GM08714 (cell line): Measurements from ENCODE around the gene CNTROB.

ENCODE experiments used
- H3K4me3 ChIP-seq: fragments of 200-500 bp; sonication (Bioruptor generic); 2 replicates; pipeline ENCODE4 v1.5.1; 2014; ENCODE audit warnings: mild to moderate bottlenecking, low read length, inconsistent platforms
- ZNF274 ChIP-seq: IDR thresholded peaks from 2 replicates; pipeline ENCODE4 v1.6.1; 2012; ENCODE audit warnings: mild to moderate bottlenecking, low read depth, low read length

The CNTROB gene

DNA sequence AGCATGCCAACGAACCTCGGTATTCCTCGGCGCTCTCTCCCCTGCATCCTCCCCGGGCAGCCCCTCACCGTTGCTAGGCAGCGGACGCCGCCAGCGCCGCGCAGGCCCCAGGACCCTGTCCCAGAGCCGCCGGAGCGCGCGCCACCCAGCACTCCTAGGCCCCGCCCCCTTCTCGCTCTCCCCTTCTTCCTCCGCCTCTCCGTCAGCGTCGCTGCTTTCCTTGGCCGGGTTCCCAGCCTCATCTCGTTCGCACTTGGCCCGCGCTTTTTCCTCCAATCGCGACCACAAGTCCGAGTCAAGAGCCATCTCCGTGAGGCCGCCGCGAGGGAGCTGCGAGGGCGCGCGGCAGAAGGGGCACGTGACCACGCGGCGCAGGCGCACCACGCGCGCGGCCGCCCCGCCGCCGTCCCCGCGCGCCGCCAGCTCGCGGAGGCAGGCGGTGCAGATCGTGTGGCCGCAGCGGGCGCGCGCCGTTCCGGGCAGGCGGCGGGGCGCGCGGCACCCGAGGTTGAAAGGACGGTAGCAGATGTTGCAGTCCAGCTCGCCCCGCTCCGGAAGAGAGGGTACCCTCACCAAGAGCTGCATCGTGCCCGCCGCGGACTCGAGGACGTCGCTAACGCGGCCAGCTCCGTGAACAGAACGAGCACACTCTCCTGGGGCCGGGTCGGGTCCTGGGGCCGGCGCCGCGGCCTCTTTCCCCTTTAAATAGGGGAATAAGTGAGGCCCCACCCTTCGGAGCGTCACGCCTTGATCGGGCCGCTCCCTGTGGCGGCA, 16.2 kb upstream of the CNTROB start, which contains the start of gene RNF227:
Gene RNF227, minus strand, starts transcription at position 679 of the 774 bp plus-strand sequence. Its CDS starts 94 bp downstream, at position 585.
- peak within 1 kb of the TSS; percentile 41; the same call in 1 of the 2 replicates for H3K4me3 ChIP-seq
- TF ChIP-seq ZNF274: no peak

DNA sequence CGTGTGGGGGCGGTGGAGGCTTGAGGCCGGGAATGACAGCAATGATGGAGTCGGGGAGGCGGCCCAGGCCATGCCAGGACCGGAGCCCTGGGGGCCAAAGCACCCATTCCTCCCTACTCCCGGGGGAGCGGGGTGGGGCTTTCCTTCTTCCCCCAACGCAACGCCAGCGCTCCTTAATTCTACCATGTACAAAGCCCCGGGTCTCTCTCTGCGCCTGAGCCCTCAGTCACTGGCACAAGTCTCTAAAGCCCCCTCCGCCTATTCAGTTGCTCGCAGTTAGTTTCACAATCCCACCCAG, 15.7 kb upstream of the CNTROB start:
- peak overlapping the region; percentile 41; the same call in 1 of the 2 replicates for H3K4me3 ChIP-seq
- TF ChIP-seq ZNF274: no peak

DNA sequence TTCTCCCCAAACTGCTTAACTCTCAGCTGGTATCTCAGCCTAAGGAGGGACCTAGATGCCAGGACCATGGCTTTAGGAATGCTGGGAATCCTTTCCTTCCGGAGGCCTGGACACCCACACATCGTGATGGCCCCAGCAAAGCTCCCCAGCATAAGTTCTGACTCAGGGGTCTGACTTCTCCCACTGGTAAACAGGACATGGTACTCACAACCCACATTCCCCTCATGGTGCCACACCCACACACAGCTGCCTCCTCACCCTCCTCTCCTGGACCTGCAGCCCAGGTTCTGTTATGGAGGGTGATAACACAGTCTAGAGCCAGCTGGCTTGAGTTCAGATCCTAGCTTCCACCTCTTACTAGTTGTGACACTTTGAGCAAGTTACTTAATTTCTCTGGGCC, 15.2 kb upstream of the CNTROB start:
- no peak for TF ChIP-seq ZNF274
- no peak overlapping the region for H3K4me3 ChIP-seq

DNA sequence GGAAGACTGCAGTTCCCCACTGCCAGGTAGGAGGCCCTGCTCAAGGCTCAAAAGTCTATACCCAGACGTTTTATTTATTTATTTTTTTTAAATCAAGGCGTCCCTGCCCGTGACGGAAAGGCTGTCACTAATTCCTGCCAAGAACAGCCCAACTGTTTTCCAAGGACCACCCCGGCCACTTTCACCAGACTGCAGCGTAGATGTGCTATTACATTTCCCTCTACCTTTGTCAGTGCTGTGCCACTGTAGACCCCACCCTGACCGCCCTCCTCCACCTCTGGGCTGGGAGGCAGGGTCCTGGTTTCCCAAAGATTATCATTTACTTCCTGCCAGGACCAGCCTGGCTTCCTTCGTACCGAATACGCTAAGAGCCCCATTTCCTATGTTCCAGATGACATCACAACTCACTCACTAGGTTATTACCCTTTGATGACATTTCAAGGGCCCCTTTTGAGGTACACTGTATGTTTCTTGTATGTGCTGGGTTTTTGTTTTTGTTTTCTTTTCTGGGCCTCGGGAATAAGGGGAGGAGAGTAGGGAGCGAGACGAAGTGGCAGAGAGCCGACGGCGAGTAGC, 9.6 kb upstream of the CNTROB start:
- peak overlapping the region; percentile 29; the same call in 1 of the 2 replicates for H3K4me3 ChIP-seq

DNA sequence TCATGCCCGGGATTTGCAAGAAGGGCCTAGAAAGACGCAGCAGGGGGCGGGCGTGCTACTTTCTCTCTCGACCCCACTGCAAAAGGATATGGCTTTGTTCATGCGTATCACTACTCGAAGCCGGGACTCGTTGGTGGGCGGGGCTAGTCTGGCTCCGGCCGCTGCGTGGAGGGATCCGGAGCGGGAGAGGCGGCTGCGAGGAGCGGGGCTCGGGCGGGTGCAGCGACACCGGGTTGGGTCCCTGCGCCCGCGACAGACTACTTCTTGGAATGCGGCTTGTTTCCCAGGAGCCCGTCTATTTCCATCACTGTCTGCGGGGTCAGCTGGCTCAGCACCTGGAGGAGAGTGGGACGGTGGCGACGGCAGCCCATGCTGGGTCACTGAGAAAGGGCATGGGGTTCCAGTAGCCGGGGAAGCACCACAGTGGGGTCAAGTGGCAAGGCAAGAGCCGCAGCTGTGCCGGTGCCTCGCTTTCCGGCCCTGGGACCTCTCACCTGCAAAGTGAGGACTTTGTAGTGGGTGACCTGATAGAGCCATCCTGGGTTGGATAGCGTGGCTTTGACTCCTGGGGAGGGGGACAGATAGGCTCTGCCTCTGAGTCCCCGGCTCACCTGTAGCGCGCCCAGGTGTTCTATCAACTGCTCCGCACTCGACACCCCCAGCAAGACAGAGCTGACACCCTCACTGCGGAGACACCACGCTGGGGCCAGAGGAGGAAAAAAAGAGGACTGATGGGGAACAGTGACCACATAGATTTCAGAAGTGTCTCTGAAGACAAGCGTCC, 9.0 kb upstream of the CNTROB start:
- no peak for TF ChIP-seq ZNF274
- peak overlapping the region; percentile 29; the same call in 1 of the 2 replicates for H3K4me3 ChIP-seq

More for the DNA sequence above, 9.6 kb upstream of the CNTROB start:
- no peak for TF ChIP-seq ZNF274

DNA sequence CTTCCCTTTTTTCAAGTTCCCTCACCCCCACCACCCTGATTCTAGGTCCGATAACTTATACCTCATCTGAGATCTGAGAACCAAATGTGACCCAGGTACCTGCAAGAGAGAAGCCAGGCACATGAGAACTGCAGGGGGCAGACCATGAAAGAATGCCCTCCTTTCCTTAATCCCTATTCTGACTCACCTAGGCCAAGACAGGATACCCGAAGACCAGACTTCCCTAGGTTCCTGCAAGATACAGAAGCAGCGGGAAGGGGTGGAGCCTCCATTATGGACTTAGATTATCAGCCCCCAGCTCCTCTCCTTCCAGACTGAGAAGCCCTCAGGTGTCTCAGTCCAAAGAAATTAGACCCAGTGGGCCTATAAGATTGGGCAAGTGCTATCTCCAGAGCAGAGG, 4.4 kb upstream of the CNTROB start:
- no peak overlapping the region for H3K4me3 ChIP-seq
- no peak for TF ChIP-seq ZNF274

DNA sequence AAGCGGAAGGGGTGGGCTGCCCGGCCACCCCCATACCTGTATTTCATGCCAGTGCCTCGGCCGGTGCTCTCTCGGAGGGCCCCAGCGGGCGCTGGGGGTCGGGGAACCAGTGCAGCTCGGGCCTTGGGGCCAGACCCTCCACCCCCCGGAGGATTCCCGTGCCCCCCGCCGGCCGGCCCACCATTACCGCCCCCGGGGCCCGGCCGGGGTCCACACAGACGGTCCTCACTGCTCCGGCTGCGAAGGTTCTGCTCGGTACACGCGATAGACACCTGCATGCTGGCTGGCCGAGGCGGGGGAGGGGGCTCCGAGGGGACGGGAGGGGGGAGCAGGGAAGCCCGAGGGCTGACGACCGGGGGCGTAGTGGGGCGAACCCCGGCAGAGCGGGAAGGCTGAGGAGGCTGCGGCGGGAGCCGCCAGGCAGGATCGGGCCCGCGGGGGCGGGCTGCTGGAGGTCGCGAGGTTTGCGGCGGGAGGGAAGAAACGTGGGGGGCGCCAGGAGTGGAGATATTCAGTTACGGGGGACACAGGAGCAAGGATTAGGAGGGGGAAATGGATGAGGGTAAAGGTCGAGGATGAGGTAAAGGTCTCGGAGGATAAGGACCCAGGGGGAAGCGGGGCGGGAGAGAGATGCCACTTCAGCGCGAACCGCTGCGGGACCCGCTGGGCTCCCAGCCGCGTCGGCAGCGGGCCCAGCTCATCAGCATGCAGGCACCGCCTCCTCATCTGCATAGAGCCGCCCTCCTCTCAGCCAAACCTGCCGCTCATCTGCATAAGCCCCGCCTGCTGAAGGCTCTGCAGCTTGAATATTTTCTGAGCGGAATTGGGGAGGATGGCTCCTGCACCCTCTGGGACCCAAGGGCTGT, 2.6 kb upstream of the CNTROB start, which contains the start of gene KCNAB3:
Gene KCNAB3, minus strand, starts transcription at position 699 of the 866 bp plus-strand sequence. Its CDS starts 421 bp downstream, at position 278.
- TF ChIP-seq ZNF274: no peak
- H3K4me3 ChIP-seq: no peak within 1 kb of the TSS; the same call in 1 of the 2 replicates

DNA sequence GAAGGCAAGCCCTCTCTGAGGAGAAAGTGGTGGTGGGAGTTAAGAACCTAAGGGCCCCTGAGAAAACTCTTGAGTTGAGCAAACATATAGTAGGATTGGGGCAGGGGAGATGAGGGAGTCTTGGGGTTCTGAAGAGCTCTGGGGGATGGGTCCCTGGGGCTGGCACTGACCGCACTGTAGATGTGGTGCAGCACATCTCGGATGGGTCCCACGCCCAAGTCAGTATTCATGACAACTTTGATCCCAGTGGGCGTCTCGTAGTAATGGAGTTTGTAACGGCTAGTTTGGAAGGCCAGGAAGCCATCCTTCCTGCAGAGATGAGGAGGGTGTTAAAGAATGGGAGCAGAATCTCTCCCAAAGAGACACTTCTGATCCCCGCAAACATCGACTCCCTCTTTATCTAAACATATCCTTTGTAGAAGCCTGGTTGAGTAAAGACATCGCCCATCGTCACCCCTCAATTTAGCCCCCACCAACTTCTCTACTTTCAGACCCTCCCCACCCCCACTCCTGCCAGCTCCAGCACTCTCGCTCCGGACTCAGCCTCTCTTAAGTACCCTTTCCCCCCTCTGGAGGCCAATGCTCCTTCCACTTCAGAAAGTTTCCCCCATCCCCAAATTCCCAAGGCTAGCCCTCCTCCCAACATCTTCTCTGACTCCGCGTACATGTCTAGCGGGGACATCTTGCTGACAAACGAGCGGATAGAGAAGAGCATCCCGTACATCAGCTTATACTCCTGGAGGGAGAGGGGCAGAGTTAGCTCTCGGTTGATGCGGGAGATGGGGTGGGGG, 970 bp upstream of the CNTROB start:
- H3K4me3 ChIP-seq: peak overlapping the region; percentile 93
- no peak for TF ChIP-seq ZNF274

DNA sequence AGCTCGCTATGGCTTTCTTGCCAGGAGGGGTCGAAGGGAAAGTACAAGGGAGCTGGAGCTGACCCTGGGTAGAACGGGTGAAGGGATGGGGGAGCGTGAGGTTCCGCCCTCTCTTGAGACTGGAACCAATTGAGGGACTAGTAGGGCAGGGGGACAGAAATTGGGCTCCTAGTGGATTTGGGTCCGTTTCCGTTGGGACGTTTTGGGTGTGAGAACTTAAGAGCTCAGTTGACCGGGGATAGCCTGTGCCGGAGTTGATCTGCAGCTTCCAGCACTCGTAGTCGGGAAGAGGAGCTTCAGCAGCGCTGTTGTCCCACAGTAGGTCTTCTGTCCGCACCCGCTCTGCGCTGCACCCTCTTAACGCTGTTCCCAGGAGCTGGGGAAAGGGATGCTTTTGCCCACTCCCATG, 481 bp downstream of the CNTROB start:
- TF ChIP-seq ZNF274: no peak
- peak overlapping the region; percentile 77 for H3K4me3 ChIP-seq

DNA sequence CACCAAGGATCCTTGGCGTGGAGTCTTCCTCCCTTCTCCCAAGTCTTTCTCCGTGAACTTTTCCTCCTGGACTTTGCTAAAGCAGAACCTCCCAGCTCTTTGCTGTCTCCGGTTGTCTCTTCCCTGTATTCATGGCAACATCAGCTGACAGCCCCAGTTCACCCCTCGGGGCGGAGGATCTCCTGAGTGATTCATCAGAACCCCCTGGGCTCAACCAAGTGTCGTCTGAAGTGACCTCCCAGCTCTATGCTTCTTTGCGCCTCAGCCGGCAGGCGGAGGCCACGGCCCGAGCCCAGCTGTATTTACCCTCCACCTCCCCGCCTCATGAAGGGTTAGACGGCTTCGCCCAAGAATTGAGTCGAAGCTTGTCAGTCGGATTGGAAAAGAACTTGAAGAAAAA, 943 bp downstream of the CNTROB start:
- no peak for TF ChIP-seq ZNF274
- H3K4me3 ChIP-seq: peak overlapping the region; percentile 77

DNA sequence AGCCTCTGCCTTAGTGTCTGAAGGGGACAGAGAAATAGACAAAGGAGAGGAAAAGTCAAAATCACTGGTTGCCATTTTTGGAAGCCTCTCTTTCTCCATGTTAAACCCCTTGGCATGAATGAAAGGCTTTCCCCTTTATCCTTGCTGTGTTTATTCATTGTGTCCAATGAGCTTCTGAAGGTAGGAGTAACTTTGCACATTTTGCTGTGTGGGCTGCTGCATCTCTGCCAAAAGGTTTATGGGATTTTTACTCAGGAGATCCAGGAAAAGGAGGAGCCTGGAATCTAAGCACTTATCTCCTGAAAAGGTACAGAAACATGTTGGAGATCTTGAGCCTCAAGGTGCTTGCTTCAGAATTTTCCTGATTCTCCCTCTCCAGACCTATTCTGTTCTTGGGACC, 3.9 kb downstream of the CNTROB start:
- H3K4me3 ChIP-seq: no peak overlapping the region
- TF ChIP-seq ZNF274: no peak

DNA sequence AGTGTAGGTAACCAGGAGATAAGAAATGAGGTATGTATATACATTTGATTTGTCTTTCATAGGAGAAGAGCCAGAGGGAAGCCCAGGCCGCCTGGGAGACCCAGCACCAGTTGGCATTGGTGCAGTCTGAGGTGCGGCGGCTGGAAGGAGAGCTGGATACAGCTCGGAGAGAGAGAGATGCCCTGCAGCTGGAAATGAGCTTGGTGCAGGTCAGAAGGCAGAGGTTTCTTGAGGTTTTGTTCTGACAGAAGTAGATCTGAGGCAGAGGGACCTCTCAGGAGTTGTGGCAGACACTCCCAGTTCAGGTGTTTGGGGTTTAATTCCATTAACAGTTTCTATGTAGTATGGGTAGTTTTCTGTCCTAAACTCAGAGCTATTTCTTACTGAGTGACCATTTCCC, 8.0 kb downstream of the CNTROB start:
- no peak overlapping the region for H3K4me3 ChIP-seq
- TF ChIP-seq ZNF274: no peak

DNA sequence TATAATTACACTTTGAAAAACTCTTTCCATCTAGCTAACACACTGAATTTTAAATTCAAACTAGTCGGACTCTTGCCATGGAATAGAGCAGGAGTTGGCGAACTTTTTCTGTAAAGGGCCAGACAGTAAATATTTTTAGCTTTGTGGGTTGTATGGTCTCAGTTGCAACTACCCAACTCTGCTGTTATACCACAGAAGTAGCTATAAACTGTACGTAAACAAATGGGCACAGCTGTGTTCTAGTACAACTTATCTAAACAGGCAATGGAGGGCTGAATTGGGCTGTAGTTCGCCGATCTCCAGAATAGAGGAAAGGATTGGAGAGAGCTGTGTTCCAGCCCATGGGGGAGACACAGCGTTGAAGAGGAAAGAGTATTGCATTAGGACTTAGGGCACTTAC, 8.7 kb downstream of the CNTROB start:
- no peak overlapping the region for H3K4me3 ChIP-seq
- no peak for TF ChIP-seq ZNF274
